ENCODE measurements around the gene MCU.
"Not testable (repeated sequence)": the region's sequence is repeated elsewhere in the genome, so short reads cannot be mapped to it uniquely, and the experiment has no call there.

GRCh38 chr10:72917803-72918332, 225.9 kb downstream of the MCU start:
- TF ChIP-seq CTCF (conservative IDR thresholded peaks at IDR 0.05; ENCODE audit: low read length); EZH2phosphoT487 (IDR thresholded peaks at IDR 0.05; ENCODE audit: borderline replicate concordance, low read depth, low read length): not testable (repeated sequence)
